Activated CD4-positive, alpha-beta T cell treated with anti-CD3 and anti-CD28 coated beads, Interleukin-2, amount 50 U/mL, for 1 hour (primary cell): ENCODE results near the gene UBL4A.
A peak's percentile ranks its signal among the peaks of the same experiment; 100 is the strongest.

Experiments used
- DNase-seq: peaks from one replicate; pipeline ENCODE4 v3.0.0-alpha.2; 2020

The UBL4A gene

GRCh38 chrX:154436983-154437752, 49.2 kb downstream of the UBL4A start, which contains the start of gene GDI1:
TSS of gene GDI1 (plus strand) at chrX:154437154. CDS start at chrX:154437255, 101 bp downstream.
- DNase-seq = peak; percentile 49

DNA sequence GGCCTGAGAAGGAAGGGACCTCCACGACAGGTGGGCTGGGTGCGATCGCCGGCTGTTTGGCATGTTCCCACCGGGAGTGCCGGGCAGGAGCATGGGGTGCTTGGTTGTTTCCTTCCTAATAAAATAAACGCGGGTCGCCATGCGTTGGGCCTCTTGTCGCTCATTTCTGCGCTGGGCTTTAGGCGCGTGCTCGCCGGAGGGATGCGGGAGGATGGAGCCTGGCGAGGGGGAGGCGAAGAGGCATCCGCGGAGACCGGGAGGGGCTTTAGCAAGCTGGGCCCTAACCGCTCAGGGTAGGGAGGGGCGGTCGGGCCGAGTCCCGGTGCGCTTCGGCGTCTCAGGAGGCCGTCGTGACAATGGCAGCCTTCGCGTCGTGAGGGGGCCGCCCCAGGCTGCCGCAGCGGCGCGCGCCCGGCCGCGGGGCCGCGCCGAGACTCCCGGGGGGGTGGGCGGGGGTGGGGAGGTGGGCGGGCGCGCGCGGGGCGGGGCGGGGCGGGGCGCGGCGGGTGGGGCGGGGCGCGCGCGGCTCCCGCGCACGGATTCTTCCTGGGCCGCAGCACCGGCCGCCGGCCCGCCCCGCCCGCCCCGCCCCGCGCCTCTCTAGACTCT, 49.9 kb downstream of the UBL4A start:
- DNase-seq = peak; percentile 40

GRCh38 chrX:154435171-154435733, 51.2 kb downstream of the UBL4A start:
- no peak for DNase-seq

- DNase-seq = no peak
These were observed 51.8 kb downstream of the UBL4A start for GRCh38 chrX:154434394-154435168.
